ENCODE measurements around the gene ANGPTL4.

Gene ANGPTL4

GRCh38 chr19:8355631-8356402 is 8.1 kb upstream of the ANGPTL4 start:
- H3K14ac ChIP-seq (ENCODE audit: low read length in 2 of 2) = peak overlapping the region in 1 of 2 experiments; percentile 11
- peak overlapping the region in 1 of 2 experiments; percentile 11 for H3K4me3 ChIP-seq (ENCODE audit: insufficient read depth in 1 of 2, low read depth in 1 of 2, low read length in 2 of 2)
- H3K23ac ChIP-seq (ENCODE audit: low read length in 2 of 2) = no peak overlapping the region
- peak overlapping the region; percentile 89 for H4K8ac ChIP-seq (ENCODE audit: low read length)
- peak overlapping the region; percentile 79 to 99 for H2BK12ac ChIP-seq (ENCODE audit: low read length in 2 of 2)
- no peaks in the 10 kb centered on the region for H3K36me3 ChIP-seq (ENCODE audit: control insufficient read depth in 1 of 2, insufficient read depth in 2 of 2, low read depth in 1 of 2, low read length in 2 of 2)
- H2AK5ac ChIP-seq (ENCODE audit: low read length, severe bottlenecking) = peak overlapping the region; percentile 63
- no peak overlapping the region for H2AFZ ChIP-seq (ENCODE audit: low read depth, low read length)
- no peak overlapping the region for H3K4me2 ChIP-seq (ENCODE audit: low read length, poor library complexity, severe bottlenecking)
- peak overlapping the region; percentile 92 for H4K91ac ChIP-seq (ENCODE audit: low read length)
- no peaks in the 10 kb centered on the region for H3K79me1 ChIP-seq (replicated peaks; ENCODE audit: low read length, poor library complexity, severe bottlenecking)
- peak; percentile 100 for DNase-seq
- peak overlapping the region; percentile 91 for H3K27ac ChIP-seq (ENCODE audit: low read length, poor library complexity, severe bottlenecking)
- peak overlapping the region; percentile 14 to 88 for H3K18ac ChIP-seq (ENCODE audit: low read depth in 1 of 2, low read length in 2 of 2)
- peak overlapping the region; percentile 46 for H2BK5ac ChIP-seq (ENCODE audit: low read depth, low read length, poor library complexity, severe bottlenecking)
- peak overlapping the region; percentile 54 to 85 for H3K4ac ChIP-seq (ENCODE audit: low read depth in 1 of 2, low read length in 2 of 2)
- H3K27me3 ChIP-seq (ENCODE audit: control insufficient read depth in 1 of 2, insufficient read depth in 1 of 2, low read length in 2 of 2) = no peaks in the 10 kb centered on the region
- peak overlapping the region; percentile 28 for H3K9ac ChIP-seq (ENCODE audit: low read length)
- H2BK15ac ChIP-seq (ENCODE audit: low read depth, poor library complexity, severe bottlenecking) = peak overlapping the region; percentile 49
- H3K4me1 ChIP-seq (ENCODE audit: control insufficient read depth, insufficient read depth, low read depth, low read length) = peaks cover 16% of the 10 kb centered on the region
- no peak overlapping the region for H2BK120ac ChIP-seq (ENCODE audit: low read depth, low read length)
- no peaks in the 10 kb centered on the region for H3K9me3 ChIP-seq (ENCODE audit: control insufficient read depth, low read length)
- 43% methylated on average over 6 of the region's 6 CpGs for WGBS

GRCh38 chr19:8357007-8357521 is 6.9 kb upstream of the ANGPTL4 start:
- peak; percentile 70 for DNase-seq
- Histone ChIP-seq H3K23ac (ENCODE audit: low read length in 2 of 2) (no peak overlapping the region), H2BK12ac (ENCODE audit: low read length in 2 of 2) (peak overlapping the region in 1 of 2 experiments; percentile 49), H2BK15ac (ENCODE audit: low read depth, poor library complexity, severe bottlenecking) (peak overlapping the region; percentile 3), H3K27ac (ENCODE audit: low read length, poor library complexity, severe bottlenecking) (peak overlapping the region; percentile 30), H4K8ac (ENCODE audit: low read length) (no peak overlapping the region), H3K9ac (ENCODE audit: low read length) (no peak overlapping the region), H3K4me3 (ENCODE audit: insufficient read depth in 1 of 2, low read depth in 1 of 2, low read length in 2 of 2) (no peak overlapping the region), H3K36me3 (ENCODE audit: control insufficient read depth in 1 of 2, insufficient read depth in 2 of 2, low read depth in 1 of 2, low read length in 2 of 2) (no peaks in the 10 kb centered on the region), H3K14ac (ENCODE audit: low read length in 2 of 2) (no peak overlapping the region), H4K91ac (ENCODE audit: low read length) (no peak overlapping the region), H3K79me1 (replicated peaks; ENCODE audit: low read length, poor library complexity, severe bottlenecking) (no peaks in the 10 kb centered on the region), H2AK5ac (ENCODE audit: low read length, severe bottlenecking) (no peak overlapping the region), H3K27me3 (ENCODE audit: control insufficient read depth in 1 of 2, insufficient read depth in 1 of 2, low read length in 2 of 2) (no peaks in the 10 kb centered on the region), H3K4ac (ENCODE audit: low read depth in 1 of 2, low read length in 2 of 2) (peak overlapping the region in 1 of 2 experiments; percentile 68), H2BK120ac (ENCODE audit: low read depth, low read length) (peak overlapping the region; percentile 42), H2AFZ (ENCODE audit: low read depth, low read length) (no peak overlapping the region), H3K4me2 (ENCODE audit: low read length, poor library complexity, severe bottlenecking) (no peak overlapping the region), H3K9me3 (ENCODE audit: control insufficient read depth, low read length) (no peaks in the 10 kb centered on the region), H2BK5ac (ENCODE audit: low read depth, low read length, poor library complexity, severe bottlenecking) (peak overlapping the region; percentile 36), H3K18ac (ENCODE audit: low read depth in 1 of 2, low read length in 2 of 2) (peak overlapping the region in 1 of 2 experiments; percentile 28), H3K4me1 (ENCODE audit: control insufficient read depth, insufficient read depth, low read depth, low read length) (peaks cover 19% of the 10 kb centered on the region)
- WGBS = 68% methylated on average over 3 of the region's 4 CpGs

DNA sequence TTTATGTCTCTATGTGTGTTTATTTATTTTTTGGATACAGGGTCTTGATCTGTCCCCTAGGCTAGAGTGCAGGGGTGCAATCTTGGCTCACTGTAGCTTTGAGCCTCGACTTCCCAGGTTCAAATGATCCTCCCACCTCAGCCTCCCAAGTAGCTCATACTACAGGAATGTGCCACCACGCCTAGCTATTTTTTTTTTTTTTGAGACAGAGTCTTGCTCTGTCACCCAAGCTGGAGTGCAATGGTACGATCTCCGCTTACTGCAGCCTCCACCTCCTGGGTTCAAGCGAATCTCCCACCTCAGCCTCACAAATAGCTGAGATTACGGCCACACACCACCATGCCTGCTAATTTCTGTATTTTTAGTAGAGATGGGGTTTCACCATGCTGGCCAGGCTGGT is 5.0 kb upstream of the ANGPTL4 start:
- H3K4ac ChIP-seq (ENCODE audit: low read depth in 1 of 2, low read length in 2 of 2) = peak overlapping the region in 1 of 2 experiments; percentile 12
- H3K27me3 ChIP-seq (ENCODE audit: control insufficient read depth in 1 of 2, insufficient read depth in 1 of 2, low read length in 2 of 2) = no peaks in the 10 kb centered on the region
- no peak overlapping the region for H2AK5ac ChIP-seq (ENCODE audit: low read length, severe bottlenecking)
- no peaks in the 10 kb centered on the region for H3K36me3 ChIP-seq (ENCODE audit: control insufficient read depth in 1 of 2, insufficient read depth in 2 of 2, low read depth in 1 of 2, low read length in 2 of 2)
- H4K91ac ChIP-seq (ENCODE audit: low read length) = peak overlapping the region; percentile 11
- 92% methylated on average over 6 of the region's 6 CpGs for WGBS
- no peak overlapping the region for H2BK120ac ChIP-seq (ENCODE audit: low read depth, low read length)
- peak overlapping the region; percentile 21 to 89 for H2BK12ac ChIP-seq (ENCODE audit: low read length in 2 of 2)
- no peak overlapping the region for H3K14ac ChIP-seq (ENCODE audit: low read length in 2 of 2)
- H3K9me3 ChIP-seq (ENCODE audit: control insufficient read depth, low read length) = no peaks in the 10 kb centered on the region
- H4K8ac ChIP-seq (ENCODE audit: low read length) = no peak overlapping the region
- H2BK15ac ChIP-seq (ENCODE audit: low read depth, poor library complexity, severe bottlenecking) = peak overlapping the region; percentile 60
- no peak for DNase-seq
- no peak overlapping the region for H2BK5ac ChIP-seq (ENCODE audit: low read depth, low read length, poor library complexity, severe bottlenecking)
- H3K18ac ChIP-seq (ENCODE audit: low read depth in 1 of 2, low read length in 2 of 2) = peak overlapping the region in 1 of 2 experiments; percentile 34
- H3K4me1 ChIP-seq (ENCODE audit: control insufficient read depth, insufficient read depth, low read depth, low read length) = peaks cover 28% of the 10 kb centered on the region
- no peak overlapping the region for H3K27ac ChIP-seq (ENCODE audit: low read length, poor library complexity, severe bottlenecking)
- no peaks in the 10 kb centered on the region for H3K79me1 ChIP-seq (replicated peaks; ENCODE audit: low read length, poor library complexity, severe bottlenecking)
- H3K9ac ChIP-seq (ENCODE audit: low read length) = no peak overlapping the region
- H3K23ac ChIP-seq (ENCODE audit: low read length in 2 of 2) = no peak overlapping the region
- no peak overlapping the region for H2AFZ ChIP-seq (ENCODE audit: low read depth, low read length)
- no peak overlapping the region for H3K4me2 ChIP-seq (ENCODE audit: low read length, poor library complexity, severe bottlenecking)
- no peak overlapping the region for H3K4me3 ChIP-seq (ENCODE audit: insufficient read depth in 1 of 2, low read depth in 1 of 2, low read length in 2 of 2)

GRCh38 chr19:8360196-8360595 is 3.8 kb upstream of the ANGPTL4 start:
- no peak overlapping the region for H3K9ac ChIP-seq (ENCODE audit: low read length)
- H2AK5ac ChIP-seq (ENCODE audit: low read length, severe bottlenecking) = peak overlapping the region; percentile 93
- H2BK12ac ChIP-seq (ENCODE audit: low read length in 2 of 2) = peak overlapping the region in 1 of 2 experiments; percentile 45
- no peak overlapping the region for H4K8ac ChIP-seq (ENCODE audit: low read length)
- H2BK5ac ChIP-seq (ENCODE audit: low read depth, low read length, poor library complexity, severe bottlenecking) = no peak overlapping the region
- peak overlapping the region in 1 of 2 experiments; percentile 57 for H3K18ac ChIP-seq (ENCODE audit: low read depth in 1 of 2, low read length in 2 of 2)
- H3K14ac ChIP-seq (ENCODE audit: low read length in 2 of 2) = no peak overlapping the region
- no peaks in the 10 kb centered on the region for H3K9me3 ChIP-seq (ENCODE audit: control insufficient read depth, low read length)
- no peak overlapping the region for H3K4me3 ChIP-seq (ENCODE audit: insufficient read depth in 1 of 2, low read depth in 1 of 2, low read length in 2 of 2)
- no peaks in the 10 kb centered on the region for H3K79me1 ChIP-seq (replicated peaks; ENCODE audit: low read length, poor library complexity, severe bottlenecking)
- peaks cover 29% of the 10 kb centered on the region for H3K4me1 ChIP-seq (ENCODE audit: control insufficient read depth, insufficient read depth, low read depth, low read length)
- no peak overlapping the region for H2AFZ ChIP-seq (ENCODE audit: low read depth, low read length)
- no peaks in the 10 kb centered on the region for H3K27me3 ChIP-seq (ENCODE audit: control insufficient read depth in 1 of 2, insufficient read depth in 1 of 2, low read length in 2 of 2)
- H3K27ac ChIP-seq (ENCODE audit: low read length, poor library complexity, severe bottlenecking) = no peak overlapping the region
- H3K36me3 ChIP-seq (ENCODE audit: control insufficient read depth in 1 of 2, insufficient read depth in 2 of 2, low read depth in 1 of 2, low read length in 2 of 2) = no peaks in the 10 kb centered on the region
- H2BK15ac ChIP-seq (ENCODE audit: low read depth, poor library complexity, severe bottlenecking) = no peak overlapping the region
- no peak overlapping the region for H3K23ac ChIP-seq (ENCODE audit: low read length in 2 of 2)
- H3K4me2 ChIP-seq (ENCODE audit: low read length, poor library complexity, severe bottlenecking) = no peak overlapping the region
- no peak overlapping the region for H2BK120ac ChIP-seq (ENCODE audit: low read depth, low read length)
- peak overlapping the region; percentile 54 for H4K91ac ChIP-seq (ENCODE audit: low read length)
- WGBS = 79% methylated on average over 8 of the region's 8 CpGs
- no peak overlapping the region for H3K4ac ChIP-seq (ENCODE audit: low read depth in 1 of 2, low read length in 2 of 2)
- no peak for DNase-seq

All from mesenchymal stem cell (in vitro differentiated cells and primary cell).